Spleen (tissue), 7 donors: ENCODE measurements around the gene SLC39A2.

Experiments used
- CTCF ChIP-seq, 11 experiments: fragments of 200-600 bp in 7 of 11; fragments of 450-650 bp in 4 of 11; sonication (generic) in 4 of 11; IDR thresholded peaks in 8 of 11; conservative IDR thresholded peaks in 3 of 11; 1 replicate in 7 of 11; 2 replicates in 4 of 11; pipeline versions ENCODE4 v1.4.0 to v1.8.0; 2016 to 2021; ENCODE audit warnings: antibody characterized with exemption in 11 of 11, inconsistent platforms in 4 of 11, mild to moderate bottlenecking in 1 of 11
- POLR2AphosphoS5 ChIP-seq, 3 donors: sonication (generic); formaldehyde crosslinking; IDR thresholded peaks; one replicate each; pipeline ENCODE4 v1.5.1; 2017; ENCODE audit warnings: antibody characterized with exemption in 3 of 3
- donor health status: DM: no; HTN: no; CAD: no; lungs with moderate emphysema.
- donor health status: DM: no; HTN: no; CAD: no.
- donor health status: DM: no; HTN: no; CAD: no.

GRCh38 chr14:20998139-20998538 lies 954 bp upstream of the SLC39A2 start:
- TF ChIP-seq CTCF (IDR thresholded peaks at IDR 0.05 in 8 of 11, conservative IDR thresholded peaks at IDR 0.05 in 3 of 11) = no peak
- no peak for TF ChIP-seq POLR2AphosphoS5 (IDR thresholded peaks at IDR 0.05)
